ENCODE results near the gene CDC6.

CDC6 gene

GRCh38 chr17:40331743-40332641 lies 44.3 kb downstream of the CDC6 start:
- ChIA-PET POLR2A (no interaction called here), CTCF (interaction anchor here (0.8 to 2.1 kb wide), 2 partner anchors 29 to 130 kb away, joined by 3 to 6 read pairs; no protein-coding TSS in a partner anchor)
- no peak for DNase-seq (ENCODE audit: low read depth, low spot score)
- H3K4me3 ChIP-seq (ENCODE audit: low read depth, low read length) = no peak overlapping the region
- TF ChIP-seq, protein P1, sequence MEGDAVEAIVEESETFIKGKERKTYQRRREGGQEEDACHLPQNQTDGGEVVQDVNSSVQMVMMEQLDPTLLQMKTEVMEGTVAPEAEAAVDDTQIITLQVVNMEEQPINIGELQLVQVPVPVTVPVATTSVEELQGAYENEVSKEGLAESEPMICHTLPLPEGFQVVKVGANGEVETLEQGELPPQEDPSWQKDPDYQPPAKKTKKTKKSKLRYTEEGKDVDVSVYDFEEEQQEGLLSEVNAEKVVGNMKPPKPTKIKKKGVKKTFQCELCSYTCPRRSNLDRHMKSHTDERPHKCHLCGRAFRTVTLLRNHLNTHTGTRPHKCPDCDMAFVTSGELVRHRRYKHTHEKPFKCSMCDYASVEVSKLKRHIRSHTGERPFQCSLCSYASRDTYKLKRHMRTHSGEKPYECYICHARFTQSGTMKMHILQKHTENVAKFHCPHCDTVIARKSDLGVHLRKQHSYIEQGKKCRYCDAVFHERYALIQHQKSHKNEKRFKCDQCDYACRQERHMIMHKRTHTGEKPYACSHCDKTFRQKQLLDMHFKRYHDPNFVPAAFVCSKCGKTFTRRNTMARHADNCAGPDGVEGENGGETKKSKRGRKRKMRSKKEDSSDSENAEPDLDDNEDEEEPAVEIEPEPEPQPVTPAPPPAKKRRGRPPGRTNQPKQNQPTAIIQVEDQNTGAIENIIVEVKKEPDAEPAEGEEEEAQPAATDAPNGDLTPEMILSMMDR (IDR thresholded peaks at IDR 0.05; ENCODE audit: insufficient read depth, low read length, missing control alignments) = no peak

GRCh38 chr17:40333781-40334448 lies 46.2 kb downstream of the CDC6 start:
- POLR2A ChIA-PET = no interaction called here
- no peak for DNase-seq (ENCODE audit: low read depth, low spot score)
- TF ChIP-seq, protein P1 (IDR thresholded peaks at IDR 0.05; ENCODE audit: insufficient read depth, low read length, missing control alignments) = no peak
- CTCF ChIA-PET = interaction anchor here (0.6 to 1.8 kb wide), 9 partner anchors 15 to 227 kb away, joined by 3 to 6 read pairs (median 3); no protein-coding TSS in a partner anchor
- no peak overlapping the region for H3K4me3 ChIP-seq (ENCODE audit: low read depth, low read length)

DNA sequence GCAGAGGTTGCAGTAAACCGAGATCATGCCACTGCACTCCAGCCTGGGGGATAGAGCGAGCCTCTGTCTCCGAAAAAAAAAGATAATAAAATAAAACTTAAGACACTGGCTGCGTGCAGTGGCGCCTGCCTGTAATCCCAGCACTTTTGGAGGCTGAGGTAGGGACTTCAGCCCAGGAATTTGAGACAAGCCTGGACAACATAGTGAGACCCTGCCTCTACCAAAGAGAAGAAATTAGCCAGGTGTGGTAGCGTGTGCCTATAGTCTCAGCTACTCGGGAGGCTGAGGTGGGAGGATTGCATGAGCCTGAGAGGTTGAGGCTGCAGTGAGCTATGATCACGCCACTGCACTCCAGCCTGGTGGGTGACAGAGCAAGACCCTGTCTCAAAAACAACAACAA lies 47.9 kb downstream of the CDC6 start:
- CTCF ChIA-PET = interaction anchor here (0.9 to 1.7 kb wide), 2 partner anchors 10 to 19 kb away, joined by 3 to 5 read pairs; no protein-coding TSS in a partner anchor
- H3K4me3 ChIP-seq (ENCODE audit: low read depth, low read length) = no peak overlapping the region
- no peak for DNase-seq (ENCODE audit: low read depth, low spot score)
- TF ChIP-seq, protein P1 (IDR thresholded peaks at IDR 0.05; ENCODE audit: insufficient read depth, low read length, missing control alignments) = no peak
- POLR2A ChIA-PET = interaction anchor here (0.6 kb wide), 1 partner anchor 100 kb away, joined by 5 read pairs; no protein-coding TSS in a partner anchor

DNA sequence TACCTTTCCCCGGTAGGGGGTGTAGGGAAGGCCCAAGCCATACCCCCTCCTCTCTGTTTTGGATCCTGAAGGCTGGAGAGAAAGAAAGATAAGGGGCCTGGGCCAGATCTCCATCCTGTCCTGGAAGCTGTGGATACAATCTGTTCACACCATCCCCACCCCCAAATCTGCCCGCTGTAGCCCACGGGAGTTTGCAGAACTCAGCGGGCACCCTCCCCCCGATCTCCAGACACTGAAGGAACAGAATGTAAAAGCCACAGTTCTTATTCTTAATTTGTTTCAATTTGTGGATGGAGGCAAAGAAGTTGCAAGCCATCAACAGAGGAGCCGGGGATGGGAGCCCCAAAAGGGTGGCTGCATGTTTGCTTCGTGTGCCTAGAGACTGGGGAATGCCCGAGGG lies 49.7 kb downstream of the CDC6 start:
- TF ChIP-seq, protein P1 (IDR thresholded peaks at IDR 0.05; ENCODE audit: insufficient read depth, low read length, missing control alignments) = no peak
- H3K4me3 ChIP-seq (ENCODE audit: low read depth, low read length) = no peak overlapping the region
- DNase-seq (ENCODE audit: low read depth, low spot score) = no peak
- ChIA-PET CTCF (interaction anchor here (1.0 to 1.2 kb wide), 2 partner anchors 10 to 17 kb away, joined by 3 to 5 read pairs; no protein-coding TSS in a partner anchor), POLR2A (no interaction called here)

GRCh38 chr17:40338058-40338457 lies 50.4 kb downstream of the CDC6 start:
- no peak for DNase-seq (ENCODE audit: low read depth, low spot score)
- CTCF ChIA-PET = interaction anchor here (1.1 to 9.6 kb wide), 3 partner anchors 16 to 77 kb away, joined by 3 to 79 read pairs (median 4); no protein-coding TSS in a partner anchor
- TF ChIP-seq, protein P1 (IDR thresholded peaks at IDR 0.05; ENCODE audit: insufficient read depth, low read length, missing control alignments) = no peak
- POLR2A ChIA-PET = no interaction called here
- no peak overlapping the region for H3K4me3 ChIP-seq (ENCODE audit: low read depth, low read length)

All from AG04449 (cell line).